ENCODE results near the gene SLC9A8.

- TF ChIP-seq CTCF (conservative IDR thresholded peaks at IDR 0.05 in 1 of 2, IDR thresholded peaks at IDR 0.05 in 1 of 2; ENCODE audit: extremely low read depth in 1 of 2, insufficient read depth in 1 of 2, low read depth in 1 of 2, low read length in 2 of 2) (no peak), EZH2 (IDR thresholded peaks at IDR 0.05; ENCODE audit: borderline replicate concordance, low read length) (no peak)
Measured at GRCh38 chr20:49798718-49799117, 13.9 kb upstream of the SLC9A8 start.

All from mammary epithelial cell (primary cell).